Ascending aorta (tissue), 2 donors: ENCODE measurements around the gene MTSS2. TPM values are rescaled to one million over a fixed set of nuclear protein-coding genes. Genes with fewer than 3 reads are reported as not detected.
A peak's percentile ranks its signal among the peaks of the same experiment; 100 is the strongest.

Experiments used
- DNase-seq, 2 donors: peaks; one replicate each; pipeline ENCODE4 v3.0.0-alpha.2; 2019; ENCODE audit warnings: low spot score in 2 of 2
- H3K27ac ChIP-seq, 2 donors: fragments of 200-600 bp; sonication (generic); one replicate each; pipeline ENCODE4 v1.5.1; 2016 to 2017; ENCODE audit warnings: mild to moderate bottlenecking in 1 of 2
- H3K27me3 ChIP-seq: fragments of 200-600 bp; sonication (generic); one replicate; pipeline ENCODE4 v1.5.1; 2017
- H3K36me3 ChIP-seq, 2 donors: fragments of 200-600 bp; sonication (generic); one replicate each; pipeline ENCODE4 v1.5.1; 2016
- H3K4me1 ChIP-seq, 2 donors: fragments of 200-600 bp; sonication (generic); one replicate each; pipeline ENCODE4 v1.5.1; 2016 to 2017; ENCODE audit warnings: mild to moderate bottlenecking in 1 of 2
- H3K4me3 ChIP-seq, 2 donors: fragments of 200-600 bp; sonication (generic); one replicate each; pipeline ENCODE4 v1.5.1; 2016 to 2017; ENCODE audit warnings: mild to moderate bottlenecking in 1 of 2
- H3K9me3 ChIP-seq, 2 donors: fragments of 200-600 bp; sonication (generic); one replicate each; pipeline ENCODE4 v1.5.1; 2016
- intact Hi-C: fragments of 100-400 bp; cut with DNase I; formaldehyde crosslinking; loops from one replicate; pipeline ENCODE4 v1.15.1; 2023
- total RNA-seq: library from RNA; depleted of rRNA; stranded (reverse); fragments of >200 nt; gene quantifications from one replicate; pipeline ENCODE4 v1.1.0, GENCODE V29; 2016
- TF ChIP-seq, protein P1 (sequence below), 3 experiments: fragments of 200-600 bp in 2 of 3; fragments of 450-650 bp in 1 of 3; sonication (generic) in 2 of 3; IDR thresholded peaks; one replicate each; pipeline ENCODE4 v1.5.1; 2016 to 2019; ENCODE audit warnings: antibody characterized with exemption in 3 of 3, mild to moderate bottlenecking in 1 of 3, moderate library complexity in 1 of 3

The MTSS2 gene
- total RNA-seq, 1 donor from 2014 or later: 98.6 TPM

DNA sequence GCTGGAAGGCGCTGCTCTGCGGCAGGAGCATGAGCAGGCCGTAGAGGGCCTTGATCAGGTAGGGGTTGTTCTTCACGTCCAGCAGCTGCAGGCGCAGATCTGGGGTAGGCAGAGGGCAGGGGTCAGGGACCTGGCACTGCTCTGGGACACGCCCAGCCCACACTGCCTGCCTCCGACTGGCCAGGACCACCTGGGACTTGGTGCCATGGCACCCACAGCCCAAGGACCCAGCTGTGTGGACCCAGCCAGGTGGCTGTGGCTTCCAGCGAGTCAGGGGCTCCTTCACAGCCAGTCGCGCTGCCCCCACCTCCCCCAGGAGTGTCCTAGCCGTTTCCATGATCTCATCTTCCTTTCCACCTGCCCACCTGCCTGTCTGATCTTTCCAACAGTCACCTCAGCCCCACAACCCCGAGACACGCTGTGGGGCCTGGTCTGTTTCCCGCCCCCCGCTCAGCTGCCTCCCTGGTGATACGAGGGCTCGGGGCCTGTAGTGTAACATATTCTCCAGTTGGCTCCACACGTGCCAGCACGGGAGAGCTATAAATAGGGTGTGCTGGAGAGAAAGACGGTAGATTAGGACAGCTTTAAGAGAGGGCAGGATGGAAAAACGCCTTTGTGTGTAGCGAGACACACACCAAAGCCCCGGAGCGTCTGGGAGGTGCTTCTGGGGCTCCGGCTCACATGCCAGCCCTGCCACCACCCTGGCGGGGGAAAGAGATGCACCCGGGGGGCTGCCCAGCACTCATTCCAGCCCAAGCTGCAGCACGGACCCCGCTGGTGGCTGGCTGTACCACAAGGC, 7.2 kb upstream of the MTSS2 start:
- TF ChIP-seq, protein P1, sequence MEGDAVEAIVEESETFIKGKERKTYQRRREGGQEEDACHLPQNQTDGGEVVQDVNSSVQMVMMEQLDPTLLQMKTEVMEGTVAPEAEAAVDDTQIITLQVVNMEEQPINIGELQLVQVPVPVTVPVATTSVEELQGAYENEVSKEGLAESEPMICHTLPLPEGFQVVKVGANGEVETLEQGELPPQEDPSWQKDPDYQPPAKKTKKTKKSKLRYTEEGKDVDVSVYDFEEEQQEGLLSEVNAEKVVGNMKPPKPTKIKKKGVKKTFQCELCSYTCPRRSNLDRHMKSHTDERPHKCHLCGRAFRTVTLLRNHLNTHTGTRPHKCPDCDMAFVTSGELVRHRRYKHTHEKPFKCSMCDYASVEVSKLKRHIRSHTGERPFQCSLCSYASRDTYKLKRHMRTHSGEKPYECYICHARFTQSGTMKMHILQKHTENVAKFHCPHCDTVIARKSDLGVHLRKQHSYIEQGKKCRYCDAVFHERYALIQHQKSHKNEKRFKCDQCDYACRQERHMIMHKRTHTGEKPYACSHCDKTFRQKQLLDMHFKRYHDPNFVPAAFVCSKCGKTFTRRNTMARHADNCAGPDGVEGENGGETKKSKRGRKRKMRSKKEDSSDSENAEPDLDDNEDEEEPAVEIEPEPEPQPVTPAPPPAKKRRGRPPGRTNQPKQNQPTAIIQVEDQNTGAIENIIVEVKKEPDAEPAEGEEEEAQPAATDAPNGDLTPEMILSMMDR (IDR thresholded peaks at IDR 0.05): no peak
- Histone ChIP-seq H3K9me3 (no peaks in the 10 kb centered on the region), H3K27ac (peak overlapping the region; percentile 96 to 97), H3K4me1 (peaks cover 53 to 89% of the 10 kb centered on the region in 2 donors), H3K4me3 (no peak overlapping the region), H3K27me3 (no peaks in the 10 kb centered on the region), H3K36me3 (no peaks in the 10 kb centered on the region)
- DNase-seq: no peak
- intact Hi-C loops: loop anchor here (2.0 kb wide), 2 partner anchors 22 to 54 kb away; no protein-coding TSS in a partner anchor

DNA sequence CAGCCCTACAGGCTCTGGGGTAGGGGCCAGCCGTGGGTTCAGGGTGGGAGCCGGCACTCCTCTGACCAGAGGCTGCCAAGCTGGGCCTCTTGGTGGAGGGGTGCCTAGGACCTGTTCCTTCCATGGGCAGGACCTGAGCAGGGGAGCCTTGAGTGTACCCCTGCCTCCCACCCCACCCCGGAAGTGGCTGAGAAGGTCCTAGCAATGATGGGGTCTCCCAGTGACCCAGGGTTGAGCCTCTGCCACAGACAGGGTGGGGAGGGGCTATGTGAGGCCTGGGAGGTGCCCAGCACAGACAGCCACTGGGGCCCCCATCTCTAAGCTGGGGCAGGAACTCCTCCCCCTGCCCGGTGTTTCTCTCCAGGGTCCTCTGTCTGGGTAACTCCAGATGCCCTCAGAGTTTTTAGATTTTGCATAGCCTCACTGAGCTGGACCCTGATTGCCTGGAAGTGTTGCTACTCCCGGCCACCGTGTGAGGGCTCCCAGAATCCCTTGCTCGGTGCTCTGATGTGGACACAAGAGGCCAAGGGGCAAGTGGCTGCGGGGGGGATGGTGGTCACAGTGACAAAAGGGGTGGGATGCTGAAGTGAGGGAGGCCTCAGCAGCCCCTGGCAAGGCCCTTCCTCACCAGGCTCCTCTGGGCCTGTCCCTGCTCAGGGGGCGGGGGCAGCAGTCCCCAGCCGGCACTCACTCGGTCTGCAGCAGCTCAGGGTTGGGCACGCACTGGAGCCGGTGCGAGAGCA, 6.4 kb upstream of the MTSS2 start:
- Histone ChIP-seq H3K27me3 (no peaks in the 10 kb centered on the region), H3K27ac (peak overlapping the region; percentile 96 to 97), H3K4me1 (peaks cover 53 to 88% of the 10 kb centered on the region in 2 donors), H3K36me3 (no peaks in the 10 kb centered on the region), H3K9me3 (no peaks in the 10 kb centered on the region), H3K4me3 (no peak overlapping the region)
- TF ChIP-seq, protein P1 (IDR thresholded peaks at IDR 0.05): no peak
- intact Hi-C loops: loop anchor here (2.0 kb wide), 2 partner anchors 22 to 54 kb away; no protein-coding TSS in a partner anchor
- DNase-seq: no peak

DNA sequence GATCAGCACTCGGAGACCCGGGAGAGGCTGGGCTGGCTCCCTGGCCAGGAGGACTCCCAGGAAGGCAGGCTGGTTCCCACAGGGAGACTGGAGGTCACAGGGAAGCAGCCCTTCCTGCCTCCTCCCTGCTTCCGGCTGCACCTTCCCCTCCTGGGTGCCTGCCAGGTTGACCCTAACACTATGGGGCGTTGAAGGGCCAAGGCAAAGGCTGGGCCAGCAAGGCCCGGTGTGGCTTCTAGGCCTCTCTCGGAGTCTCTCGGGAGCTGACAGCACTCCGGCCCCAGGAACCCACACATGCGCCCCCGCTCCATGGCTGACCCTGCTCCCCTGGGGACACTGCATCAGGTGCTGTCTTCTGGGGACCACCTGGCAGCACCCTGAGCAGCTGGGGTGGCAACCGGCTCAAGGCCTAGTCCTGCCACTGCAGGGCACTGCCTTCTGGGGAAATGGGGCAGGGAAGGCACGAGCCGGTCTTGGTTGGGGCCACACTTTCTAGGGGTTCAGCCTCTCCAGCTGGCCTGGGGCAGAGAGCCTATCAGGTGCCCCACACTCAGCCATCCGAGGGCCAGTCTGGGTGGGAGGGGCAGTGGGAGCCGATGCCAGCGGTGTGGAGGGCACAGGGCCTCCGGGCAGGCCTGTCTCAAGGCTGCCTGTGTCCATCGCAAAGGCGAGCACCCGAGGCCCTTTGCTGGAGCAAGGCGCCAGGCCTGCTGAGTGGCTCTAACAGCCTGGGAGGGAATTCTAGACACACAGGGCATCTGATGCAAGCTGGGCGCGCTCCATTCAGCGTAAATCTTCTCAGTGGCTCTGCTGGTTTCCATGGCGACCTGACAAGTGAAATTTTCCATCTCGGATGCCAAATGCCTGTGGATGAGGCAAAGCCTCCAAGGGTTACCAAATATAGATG, 5.6 kb upstream of the MTSS2 start:
- no peaks in the 10 kb centered on the region for H3K27me3 ChIP-seq
- peaks cover 49 to 86% of the 10 kb centered on the region in 2 donors for H3K4me1 ChIP-seq
- H3K9me3 ChIP-seq: no peaks in the 10 kb centered on the region
- no peaks in the 10 kb centered on the region for H3K36me3 ChIP-seq
- TF ChIP-seq, protein P1 (IDR thresholded peaks at IDR 0.05): no peak
- H3K27ac ChIP-seq: peak overlapping the region; percentile 96 to 97
- DNase-seq: peak; percentile 82 to 97
- no peak overlapping the region for H3K4me3 ChIP-seq
- intact Hi-C loops: loop anchor here (2.0 kb wide), 2 partner anchors 23 to 55 kb away; no protein-coding TSS in a partner anchor

DNA sequence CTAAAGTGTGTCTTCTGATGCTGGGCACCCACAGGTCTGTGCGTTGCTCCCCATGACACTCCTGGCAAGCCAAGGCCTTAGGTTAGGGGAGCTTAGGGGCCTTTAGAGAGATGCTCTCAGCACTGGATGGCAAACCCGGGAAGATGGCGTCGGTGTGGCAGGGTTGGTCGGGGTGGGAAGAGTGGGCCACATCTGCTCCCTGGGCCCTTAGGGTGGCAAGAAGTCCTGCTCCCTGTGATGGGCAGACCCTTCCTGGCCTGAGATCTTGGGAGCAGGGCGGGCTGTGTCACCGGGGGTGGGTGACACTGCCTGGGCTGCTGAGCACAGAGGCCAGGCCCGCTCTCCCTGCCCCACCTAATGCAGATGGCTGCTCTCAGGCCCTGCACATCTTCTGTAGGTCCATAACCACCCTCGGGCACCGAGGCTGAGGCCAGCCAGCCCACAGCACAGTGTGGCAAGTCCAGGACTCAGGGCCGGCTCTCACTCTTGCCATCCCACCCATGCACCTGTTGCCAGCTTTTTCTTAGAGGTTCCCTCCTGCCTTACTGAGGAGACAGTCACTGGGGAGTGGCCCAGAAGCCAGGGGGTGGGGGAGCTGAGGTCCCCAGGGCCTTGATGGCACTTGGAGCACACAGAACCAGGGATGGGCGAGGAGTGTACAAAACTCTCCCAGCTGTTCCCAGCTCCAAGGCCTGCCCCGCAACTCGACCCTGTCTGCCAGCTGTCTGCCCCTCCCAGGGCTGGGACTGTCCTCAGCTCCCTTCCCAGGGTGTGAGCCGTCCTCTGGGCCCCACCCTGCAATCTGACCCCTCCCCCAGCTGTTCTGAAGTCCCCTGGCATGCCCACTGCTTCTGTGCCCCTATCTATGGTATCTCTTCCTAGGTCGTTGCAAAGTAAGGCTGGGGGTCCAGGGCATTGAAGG, 4.4 kb upstream of the MTSS2 start:
- no peak overlapping the region for H3K4me3 ChIP-seq
- no peaks in the 10 kb centered on the region for H3K36me3 ChIP-seq
- no peaks in the 10 kb centered on the region for H3K9me3 ChIP-seq
- no peaks in the 10 kb centered on the region for H3K27me3 ChIP-seq
- intact Hi-C loops: loop anchor here (10.0 kb wide), 1 partner anchor 875 kb away; no protein-coding TSS in a partner anchor
- peaks cover 49 to 82% of the 10 kb centered on the region in 2 donors for H3K4me1 ChIP-seq
- no peak for DNase-seq
- H3K27ac ChIP-seq: peak overlapping the region; percentile 96 to 97
- TF ChIP-seq, protein P1 (IDR thresholded peaks at IDR 0.05): no peak
